Measurements from ENCODE around the gene TUBA3E. TPM values are rescaled to one million over a fixed set of nuclear protein-coding genes. Genes with fewer than 3 reads are reported as not detected.
"Not testable (repeated sequence)": the region's sequence is repeated elsewhere in the genome, so short reads cannot be mapped to it uniquely, and the experiment has no call there.

TUBA3E gene
- not detected for total RNA-seq

GRCh38 chr2:130198343-130198742 lies at the start of gene TUBA3E:
TUBA3E (minus strand) TSS chr2:130198439; CDS start chr2:130198360, 79 bp downstream.
- no peak for DNase-seq

- no peak for DNase-seq
These were observed 48.2 kb upstream of the TUBA3E start for GRCh38 chr2:130246430-130246829.

- no peak for DNase-seq
These were observed 47.7 kb upstream of the TUBA3E start for GRCh38 chr2:130245976-130246375.

DNA sequence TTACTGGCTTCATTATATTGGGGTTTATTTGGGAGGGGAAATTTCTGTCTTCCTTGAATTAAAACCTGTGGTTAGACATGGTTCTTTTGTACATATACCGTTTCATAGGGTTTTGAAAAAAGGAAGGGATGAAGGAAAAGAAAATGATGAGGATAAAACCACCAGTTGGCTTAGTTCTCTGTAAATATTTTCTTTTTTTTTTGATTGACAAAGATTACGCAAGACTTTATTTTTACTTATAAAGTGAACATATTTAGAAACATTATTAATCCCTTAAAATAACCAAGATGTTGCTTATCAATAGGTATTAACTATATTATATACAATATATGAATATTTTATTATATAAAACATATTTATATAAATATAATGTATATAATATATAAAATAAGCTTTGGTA lies 45.1 kb upstream of the TUBA3E start:
- DNase-seq = no peak

GRCh38 chr2:130241041-130241707 lies 42.9 kb upstream of the TUBA3E start:
- DNase-seq = no peak

DNA sequence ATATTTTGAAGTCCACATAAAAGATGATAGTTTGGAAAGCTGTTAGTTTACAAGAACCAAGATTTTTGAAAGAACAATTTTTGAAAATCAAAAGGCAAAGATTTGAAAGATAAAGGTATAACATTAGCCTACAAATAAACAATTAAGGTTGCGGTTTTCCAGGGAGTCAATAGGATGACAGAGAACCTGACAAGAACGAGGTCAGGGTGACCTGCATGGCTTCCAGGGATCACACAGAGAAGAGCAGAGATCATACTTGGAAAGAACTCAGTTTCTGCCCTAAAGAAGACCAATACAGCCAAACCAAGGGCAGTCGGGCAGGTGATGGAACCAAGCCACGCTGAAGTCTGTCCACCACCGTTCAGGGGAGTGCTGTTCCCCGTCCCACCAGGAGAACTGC lies 41.3 kb upstream of the TUBA3E start:
- DNase-seq = not testable (repeated sequence)

DNA sequence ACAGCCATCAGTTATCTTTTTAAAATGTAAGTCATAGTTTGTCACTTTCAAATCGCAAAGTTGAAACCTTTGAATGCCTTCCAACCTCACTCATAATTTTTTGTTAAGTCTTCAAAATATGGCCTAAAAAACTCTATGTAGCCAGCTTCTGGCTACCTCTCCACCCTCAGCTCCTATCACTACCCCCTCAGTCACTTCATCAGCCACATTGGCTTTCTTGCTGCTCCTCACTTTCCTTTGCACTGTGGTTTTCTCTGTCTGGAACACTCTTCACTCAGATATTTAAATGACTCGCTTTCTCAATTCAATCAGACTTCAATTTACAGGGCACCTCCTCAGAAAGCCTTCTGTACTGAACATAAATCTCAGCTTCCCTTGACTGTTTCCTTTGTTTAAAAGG lies 34.8 kb upstream of the TUBA3E start:
- DNase-seq = not testable (repeated sequence)

- DNase-seq = no peak
These were observed 33.4 kb upstream of the TUBA3E start for GRCh38 chr2:130231656-130232055.

DNA sequence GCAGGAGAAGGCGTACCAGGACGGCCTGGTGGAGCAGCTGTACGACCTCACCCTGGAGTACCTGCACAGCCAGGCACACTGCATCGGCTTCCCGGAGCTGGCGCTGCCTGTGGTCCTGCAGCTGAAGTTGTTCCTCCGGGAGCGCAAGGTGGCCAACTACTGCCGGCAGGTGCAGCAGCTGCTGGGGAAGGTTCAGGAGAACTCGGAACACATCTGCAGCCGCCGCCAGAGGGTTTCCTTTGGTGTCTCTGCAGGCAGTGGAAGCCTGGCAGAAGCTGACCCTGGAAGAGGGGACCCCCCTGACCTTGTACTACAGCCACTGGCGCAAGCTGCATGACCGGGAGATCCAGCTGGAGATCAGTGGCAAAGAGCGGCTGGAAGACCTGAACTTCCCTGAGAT lies 32.7 kb upstream of the TUBA3E start:
- not testable (repeated sequence) for DNase-seq

DNA sequence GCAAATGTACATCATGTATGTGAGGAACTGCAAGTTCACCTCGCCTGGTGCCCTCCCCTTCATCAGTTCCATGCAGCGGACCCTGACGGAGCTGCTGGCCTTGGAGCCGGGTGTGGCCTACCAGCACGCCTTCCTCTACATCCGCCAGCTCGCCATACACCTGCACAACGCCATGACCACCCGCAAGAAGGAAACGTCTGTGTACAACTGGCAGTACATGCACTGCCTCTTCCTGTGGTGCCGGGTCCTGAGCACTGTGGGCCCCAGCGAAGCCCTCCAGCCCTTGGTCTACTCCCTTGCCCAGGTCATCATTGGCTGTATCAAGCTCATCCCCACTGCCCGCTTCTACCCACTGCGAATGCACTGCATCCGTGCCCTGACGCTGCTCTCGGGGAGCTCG lies 32.1 kb upstream of the TUBA3E start:
- DNase-seq = not testable (repeated sequence)

GRCh38 chr2:130229161-130229510 lies 30.9 kb upstream of the TUBA3E start:
- DNase-seq = not testable (repeated sequence)

DNA sequence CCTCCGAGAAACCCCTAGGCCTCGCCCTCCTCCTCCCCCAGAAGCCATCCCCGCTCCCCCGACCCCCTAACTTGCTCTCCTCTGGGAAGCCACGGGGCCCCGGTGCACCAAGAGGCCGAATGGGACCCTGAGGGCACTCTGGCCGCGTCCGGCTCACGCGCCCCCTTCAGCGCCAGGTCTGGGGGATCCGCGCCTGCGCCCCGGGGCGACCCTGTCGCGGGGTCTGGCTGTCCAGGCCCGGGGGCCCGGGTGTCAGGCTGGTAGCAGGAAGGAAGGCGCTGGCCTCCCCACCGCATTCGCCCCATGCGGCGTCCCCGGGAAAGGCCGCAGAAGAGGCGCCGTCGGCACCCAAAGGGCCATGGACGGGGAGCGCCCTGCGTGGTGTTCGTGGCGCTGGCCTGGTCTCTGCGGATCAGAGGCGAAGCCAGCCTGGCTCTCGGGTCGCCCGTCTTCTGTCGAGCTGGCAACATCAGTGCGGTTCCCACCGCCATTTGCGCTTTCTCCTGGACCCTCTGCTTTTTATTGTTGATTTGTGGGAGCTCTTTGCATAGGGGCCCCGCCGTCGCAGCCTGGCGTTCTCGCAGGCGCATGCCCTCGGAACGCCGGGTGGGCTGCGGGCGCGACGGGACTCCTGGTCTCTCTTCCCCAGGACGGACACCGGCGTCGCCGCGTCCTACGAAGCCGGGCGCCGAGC lies 30.4 kb upstream of the TUBA3E start:
- DNase-seq = not testable (repeated sequence)

- not testable (repeated sequence) for DNase-seq
These were observed 29.8 kb upstream of the TUBA3E start for GRCh38 chr2:130228005-130228404.

DNA sequence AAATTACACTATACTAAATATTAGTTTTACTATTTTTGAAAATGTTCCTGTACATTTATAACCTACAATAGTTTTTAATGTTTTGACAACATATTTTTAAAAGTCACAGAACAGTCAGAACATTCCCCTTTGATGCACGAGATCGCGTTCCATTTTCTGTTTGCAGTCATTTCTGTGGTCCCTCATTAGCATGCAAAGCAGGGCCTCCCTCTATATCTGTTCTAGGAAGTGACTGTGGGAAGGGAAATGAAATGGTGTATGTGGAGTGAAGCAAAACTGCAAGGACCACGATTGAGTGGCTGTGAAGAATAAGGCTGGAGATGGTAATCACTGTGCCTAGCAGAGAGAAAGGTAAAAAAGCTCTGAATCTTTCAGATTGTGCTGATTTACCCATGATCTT lies 24.3 kb upstream of the TUBA3E start:
- DNase-seq = not testable (repeated sequence)

DNA sequence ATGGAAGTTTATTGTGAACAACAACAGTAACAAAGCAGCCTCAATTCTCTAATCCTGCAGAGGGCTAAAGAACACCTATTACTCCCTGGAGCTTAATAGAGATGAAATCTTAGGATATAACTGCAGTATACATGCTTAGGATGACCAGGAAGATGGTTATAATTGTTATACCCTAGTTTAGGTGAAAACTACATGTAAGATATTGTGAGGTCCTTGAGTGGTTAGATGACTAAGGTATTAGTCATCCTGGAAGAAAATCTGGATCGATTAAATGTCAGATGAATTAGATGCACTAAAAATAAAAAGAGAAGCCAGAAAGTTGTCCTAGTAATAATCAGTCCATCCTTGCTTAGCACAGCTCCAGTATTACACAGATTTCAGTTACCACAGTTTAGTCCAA lies 22.3 kb upstream of the TUBA3E start:
- not testable (repeated sequence) for DNase-seq

DNA sequence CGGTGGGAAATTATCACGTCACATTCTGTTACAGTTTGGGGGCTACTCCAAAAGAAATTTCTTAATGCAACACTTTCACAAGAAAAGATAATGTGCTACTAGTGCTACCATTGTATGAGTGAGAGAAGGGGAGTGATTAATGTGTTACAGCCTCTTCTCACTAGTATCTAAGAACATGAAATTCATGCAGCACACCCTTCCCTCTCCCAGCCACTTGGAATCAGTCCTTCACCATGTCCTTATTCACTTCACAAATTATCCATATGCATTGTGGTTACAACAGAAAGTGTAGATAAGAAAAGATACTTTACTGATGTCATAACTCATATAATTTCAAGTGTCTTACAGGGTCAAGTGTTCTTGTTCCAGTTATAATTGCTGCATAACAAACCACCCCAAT lies 20.9 kb upstream of the TUBA3E start:
- DNase-seq = not testable (repeated sequence)

DNA sequence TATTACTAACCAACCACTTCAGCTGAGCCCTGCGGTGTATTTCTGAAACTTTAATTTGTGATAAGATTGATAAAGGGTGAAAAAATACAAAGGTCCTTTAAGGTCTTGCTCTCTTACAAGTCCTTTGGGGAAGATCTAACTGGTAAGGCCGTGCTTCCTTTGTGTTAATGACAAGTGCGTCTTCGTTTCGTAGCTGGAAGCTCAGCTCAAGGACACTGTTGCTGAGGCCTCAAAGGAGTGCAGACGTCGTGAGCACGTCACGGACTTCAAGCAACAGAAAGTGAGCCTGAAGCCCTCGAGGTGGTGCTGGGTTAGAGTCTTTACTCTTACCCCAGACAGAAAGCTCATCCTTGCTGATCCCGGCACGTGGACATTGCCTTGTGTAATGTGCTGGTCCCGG lies 8.8 kb upstream of the TUBA3E start:
- not testable (repeated sequence) for DNase-seq

DNA sequence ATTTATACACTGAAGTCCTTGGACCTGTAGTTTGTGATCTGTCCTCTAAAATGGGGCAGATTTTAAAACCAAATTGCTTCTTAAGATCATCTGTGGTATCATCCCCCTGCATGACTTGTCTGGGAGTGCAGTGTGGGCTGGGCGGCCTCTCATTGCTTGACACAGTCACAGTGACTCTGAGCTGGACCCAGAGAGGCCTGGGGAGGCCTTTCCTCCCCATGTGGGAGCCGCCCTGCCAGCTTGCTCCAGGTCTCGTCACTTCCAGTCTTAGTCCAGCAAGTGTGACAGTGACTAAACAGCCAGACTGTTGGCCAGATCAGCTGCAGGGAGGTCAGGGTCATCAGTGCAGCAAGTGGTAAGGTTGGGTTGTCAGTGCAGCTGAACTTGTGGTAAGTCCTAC lies 4.9 kb upstream of the TUBA3E start:
- DNase-seq = not testable (repeated sequence)

- not testable (repeated sequence) for DNase-seq
These were observed 4.3 kb upstream of the TUBA3E start for GRCh38 chr2:130202518-130202917.

DNA sequence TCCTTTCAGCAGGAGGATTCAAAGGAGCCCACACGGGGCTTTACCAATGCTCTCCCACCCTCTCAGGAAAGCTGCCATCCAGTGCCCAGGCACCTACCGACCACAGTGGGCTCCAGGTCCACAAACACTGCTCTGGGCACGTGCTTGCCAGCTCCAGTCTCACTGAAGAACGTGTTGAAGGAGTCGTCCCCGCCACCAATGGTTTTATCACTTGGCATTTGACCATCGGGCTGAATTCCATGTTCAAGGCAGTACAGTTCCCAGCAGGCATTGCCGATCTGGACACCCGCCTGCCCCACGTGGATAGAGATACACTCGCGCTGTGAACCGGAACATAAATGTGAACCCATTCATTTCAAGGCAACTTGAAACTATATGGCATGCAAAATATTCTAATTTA lies 2.2 kb downstream of the TUBA3E start:
- DNase-seq = not testable (repeated sequence)

DNA sequence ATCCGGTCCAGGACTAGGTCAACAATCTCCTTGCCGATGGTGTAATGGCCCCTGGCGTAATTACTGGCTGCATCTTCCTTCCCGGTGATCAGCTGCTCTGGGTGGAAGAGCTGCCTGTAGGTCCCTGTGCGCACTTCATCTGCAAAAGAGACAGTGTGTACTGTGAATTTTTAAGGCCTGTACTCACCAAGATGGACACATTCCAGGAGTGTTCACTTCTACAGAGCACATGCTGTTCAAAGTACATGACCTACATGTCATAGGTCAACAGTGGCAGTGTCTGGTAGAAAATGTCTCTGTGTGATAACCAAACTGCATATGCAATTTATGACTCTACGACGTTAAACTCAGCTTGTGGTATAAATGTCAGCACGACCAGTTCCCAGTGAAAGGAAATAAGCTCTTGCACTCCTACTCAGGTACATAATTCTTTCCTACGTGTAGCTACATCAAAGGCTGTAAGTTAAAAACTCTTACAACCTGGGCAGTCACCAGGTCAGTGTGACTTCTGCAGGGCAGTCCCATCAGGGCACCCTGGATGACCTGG lies 3.1 kb downstream of the TUBA3E start:
- DNase-seq = not testable (repeated sequence)

DNA sequence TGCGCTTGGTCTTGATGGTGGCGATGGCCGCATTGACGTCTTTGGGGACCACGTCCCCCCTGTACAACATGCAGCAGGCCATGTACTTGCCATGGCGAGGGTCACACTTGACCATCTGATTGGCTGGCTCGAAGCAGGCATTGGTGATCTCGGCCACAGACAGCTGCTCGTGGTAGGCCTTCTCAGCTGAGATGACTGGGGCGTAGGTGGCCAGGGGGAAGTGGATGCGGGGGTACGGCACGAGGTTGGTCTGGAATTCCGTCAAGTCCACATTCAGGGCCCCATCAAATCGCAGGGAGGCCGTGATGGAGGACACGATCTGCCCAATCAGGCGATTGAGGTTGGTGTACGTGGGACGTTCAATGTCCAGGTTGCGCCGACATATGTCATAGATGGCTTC lies 4.4 kb downstream of the TUBA3E start:
- not testable (repeated sequence) for DNase-seq

DNA sequence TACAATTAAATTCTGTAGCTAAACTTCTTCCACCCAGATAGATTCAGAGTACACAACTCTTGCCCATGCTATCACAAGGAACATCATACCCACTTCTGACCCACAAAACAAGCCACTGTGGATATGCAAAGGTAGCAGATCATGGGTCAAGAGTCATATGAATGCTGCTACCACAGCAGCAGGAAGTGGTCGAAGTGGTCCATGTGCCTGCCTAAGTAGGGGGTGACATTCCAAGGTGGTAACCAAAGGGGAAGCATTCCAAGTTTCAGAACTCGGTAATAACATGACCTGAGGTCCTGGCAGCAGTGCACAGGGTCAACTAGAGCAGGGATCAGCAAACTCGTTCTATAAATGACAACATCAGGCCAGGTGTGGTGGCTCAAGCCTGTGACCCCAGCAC lies 5.8 kb downstream of the TUBA3E start:
- DNase-seq = not testable (repeated sequence)

- not testable (repeated sequence) for DNase-seq
These were observed 6.9 kb downstream of the TUBA3E start for GRCh38 chr2:130191319-130191718.
